HPDE6-E6E7 (cell line): Measurements from ENCODE around the gene CHCHD5.
"Not testable (repeated sequence)": the region's sequence is repeated elsewhere in the genome, so short reads cannot be mapped to it uniquely, and the experiment has no call there.

Experiments used
- DNase-seq: peaks from one replicate; pipeline ENCODE4 v3.0.0; 2011; ENCODE audit warnings: missing footprints; ENCODE audit errors: extremely low spot score

Gene CHCHD5

DNA sequence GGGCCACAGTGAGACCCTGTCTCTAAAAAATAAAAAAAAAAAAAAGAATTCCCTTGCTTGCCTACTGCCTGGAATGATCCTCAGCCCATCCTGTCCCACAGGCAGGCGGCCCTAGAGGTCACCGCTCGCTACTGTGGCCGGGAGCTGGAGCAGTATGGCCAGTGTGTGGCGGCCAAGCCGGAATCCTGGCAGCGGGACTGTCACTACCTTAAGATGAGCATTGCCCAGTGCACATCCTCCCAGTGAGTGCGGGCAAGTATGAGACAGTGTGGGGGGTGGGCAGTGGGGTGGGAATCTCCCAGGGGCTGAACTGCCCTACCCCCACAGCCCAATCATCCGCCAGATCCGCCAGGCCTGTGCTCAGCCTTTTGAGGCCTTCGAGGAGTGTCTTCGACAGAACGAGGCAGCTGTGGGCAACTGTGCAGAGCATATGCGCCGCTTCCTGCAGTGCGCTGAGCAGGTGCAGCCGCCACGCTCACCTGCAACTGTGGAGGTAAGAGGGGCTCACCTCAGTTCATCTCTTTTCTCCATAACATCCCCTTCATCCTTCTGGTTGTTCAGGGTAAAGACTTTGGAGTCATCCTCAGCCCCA is 1.6 kb downstream of the CHCHD5 start:
- DNase-seq: no peak

DNA sequence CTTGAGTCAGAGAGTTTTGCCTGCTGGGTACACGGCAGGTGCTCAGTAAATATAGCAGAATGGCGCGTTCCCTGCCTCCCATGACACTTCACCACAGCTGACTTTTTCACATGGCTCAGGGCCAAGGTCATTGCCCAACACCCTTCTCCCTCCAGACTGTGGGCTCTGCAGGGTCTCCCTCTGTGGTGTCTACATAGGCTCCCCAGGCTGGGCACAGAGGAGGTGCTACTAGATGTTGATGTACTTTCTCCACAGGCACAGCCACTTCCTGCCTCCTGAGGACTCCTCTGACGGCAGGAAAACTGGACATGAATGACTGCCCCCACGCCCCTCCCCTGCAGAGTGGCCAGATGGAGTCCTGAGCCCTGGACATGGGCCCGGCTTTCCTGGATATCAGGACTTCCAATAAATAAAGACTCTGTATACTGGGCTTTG is 4.2 kb downstream of the CHCHD5 start:
- DNase-seq: no peak

DNA sequence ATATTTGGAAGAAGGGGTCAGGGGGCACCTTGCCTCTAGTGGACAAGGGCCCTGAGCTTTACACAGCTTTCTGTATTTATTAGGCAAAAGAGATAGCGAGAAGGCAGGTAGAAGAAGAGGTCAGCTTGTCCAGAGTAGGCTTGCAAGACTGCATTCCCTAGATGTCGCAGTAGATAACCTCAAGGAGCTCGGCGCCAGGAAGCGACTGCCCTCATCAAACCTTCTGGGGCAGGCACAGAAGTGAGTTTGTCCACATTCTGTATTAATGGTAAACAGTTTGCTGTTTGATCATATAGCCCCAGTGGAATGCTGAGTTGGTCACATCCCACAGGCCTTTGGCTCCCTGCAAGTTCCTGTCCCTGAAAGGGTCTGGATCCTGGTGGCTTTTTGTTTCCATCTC is 7.0 kb downstream of the CHCHD5 start:
- no peak for DNase-seq

DNA sequence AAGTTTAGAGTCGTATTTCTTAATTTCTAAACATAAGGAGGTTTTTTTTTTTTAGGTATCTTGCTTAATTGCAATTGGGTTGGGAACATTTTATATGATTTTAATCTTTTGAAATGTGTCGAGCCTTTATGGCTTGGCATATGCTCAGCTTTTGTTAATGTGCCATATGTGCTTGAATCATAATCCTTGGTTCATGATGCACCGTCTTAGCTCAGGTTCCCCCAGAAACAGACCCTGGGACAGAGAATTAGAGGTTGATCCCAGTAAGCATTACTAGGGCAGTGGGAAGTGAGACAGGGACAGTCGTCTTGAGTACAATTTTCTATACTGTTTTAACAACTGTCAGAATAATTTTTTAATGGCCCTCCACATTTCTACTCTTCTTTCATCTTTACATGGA is 9.3 kb downstream of the CHCHD5 start:
- no peak for DNase-seq

DNA sequence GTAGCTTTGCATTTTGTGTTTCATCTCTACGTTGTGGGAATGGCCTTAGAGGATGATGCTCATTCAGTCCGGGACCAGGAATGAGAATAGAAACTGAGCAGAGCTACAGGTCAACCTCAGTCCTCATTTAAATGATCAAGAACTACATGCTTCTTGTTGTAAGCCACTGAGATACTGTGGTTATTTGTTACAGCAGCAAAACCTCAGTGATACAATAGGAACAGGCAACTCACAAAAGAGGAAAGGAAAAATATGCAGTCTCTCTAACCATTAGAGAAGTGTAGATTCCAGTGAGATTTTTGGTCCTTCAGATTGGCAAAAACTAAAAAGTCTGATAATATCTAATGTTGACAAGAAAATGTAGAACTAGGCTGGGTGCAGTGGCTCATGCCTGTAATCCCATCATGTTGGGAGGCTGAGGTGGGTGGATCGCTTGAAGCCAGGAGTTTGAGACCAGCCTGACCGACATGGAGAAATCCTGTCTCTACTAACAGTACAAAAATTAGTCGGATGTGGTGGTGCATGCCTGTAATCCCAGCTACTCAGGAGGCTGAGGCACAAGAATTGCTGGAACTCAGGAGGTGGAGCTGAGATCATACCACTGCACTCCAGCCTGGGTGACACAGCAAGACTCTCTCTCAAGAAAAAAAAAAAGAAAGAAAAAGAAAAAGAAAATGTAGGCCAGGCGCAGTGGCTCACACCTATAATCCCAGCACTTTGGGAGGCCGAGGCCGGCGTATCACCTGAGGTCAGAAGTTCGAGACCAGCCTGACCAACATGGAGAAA is 13.3 kb downstream of the CHCHD5 start:
- DNase-seq: no peak

DNA sequence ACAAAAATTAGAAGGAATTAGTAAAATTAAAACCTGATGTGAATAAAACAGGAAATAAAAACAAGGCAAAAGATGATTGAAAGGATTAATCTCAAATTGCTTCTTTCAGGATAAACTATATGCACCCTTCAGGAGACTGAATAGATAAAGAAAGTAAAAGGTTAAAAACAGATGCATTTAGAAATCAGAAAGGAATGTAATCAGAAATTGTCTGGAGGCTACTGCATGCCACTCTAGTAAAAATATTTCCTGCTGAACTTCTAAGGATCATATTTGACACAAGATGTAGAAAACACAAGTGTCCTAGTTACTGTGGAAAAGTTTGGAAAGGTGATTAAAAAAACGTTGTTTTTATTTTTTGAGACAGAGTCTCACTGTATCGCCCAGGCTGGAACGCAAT is 16.2 kb downstream of the CHCHD5 start:
- no peak for DNase-seq

DNA sequence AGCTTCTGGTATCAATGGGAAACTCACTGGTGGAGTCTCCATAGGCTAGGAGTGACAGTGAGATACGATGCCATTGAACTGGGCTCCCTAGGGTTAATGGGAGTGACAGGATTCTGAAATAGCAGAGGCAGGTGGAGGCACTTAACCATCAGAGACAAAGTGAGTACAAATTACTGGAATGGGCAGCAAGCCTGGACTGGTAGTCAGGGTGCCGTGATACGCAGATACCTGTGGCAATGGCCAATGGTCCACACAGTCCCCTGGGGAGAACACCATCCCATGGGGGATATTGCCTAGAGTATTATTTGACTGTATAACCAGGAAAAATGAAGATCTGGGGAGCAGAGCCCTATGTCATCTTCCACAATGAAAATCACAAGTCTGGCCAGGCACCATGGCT is 17.3 kb downstream of the CHCHD5 start:
- DNase-seq: no peak

DNA sequence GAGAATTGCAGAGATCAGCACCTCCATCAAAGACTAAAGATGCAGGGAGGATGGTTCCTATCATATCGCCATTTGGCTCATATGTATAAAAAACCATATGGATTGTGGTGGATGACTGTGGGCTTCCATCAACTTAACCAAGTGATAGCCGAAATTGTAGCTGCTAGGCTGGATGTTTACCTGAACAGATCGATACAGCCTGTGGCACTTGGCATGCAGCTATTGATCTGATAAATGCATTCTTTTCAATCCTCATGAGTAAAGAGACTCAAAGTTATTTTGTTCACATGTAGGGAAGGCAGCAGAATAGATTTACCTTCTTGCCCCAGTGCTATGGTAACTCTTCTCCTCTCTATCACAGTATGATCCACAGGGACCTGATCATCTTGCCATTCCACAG is 18.5 kb downstream of the CHCHD5 start:
- no peak for DNase-seq

DNA sequence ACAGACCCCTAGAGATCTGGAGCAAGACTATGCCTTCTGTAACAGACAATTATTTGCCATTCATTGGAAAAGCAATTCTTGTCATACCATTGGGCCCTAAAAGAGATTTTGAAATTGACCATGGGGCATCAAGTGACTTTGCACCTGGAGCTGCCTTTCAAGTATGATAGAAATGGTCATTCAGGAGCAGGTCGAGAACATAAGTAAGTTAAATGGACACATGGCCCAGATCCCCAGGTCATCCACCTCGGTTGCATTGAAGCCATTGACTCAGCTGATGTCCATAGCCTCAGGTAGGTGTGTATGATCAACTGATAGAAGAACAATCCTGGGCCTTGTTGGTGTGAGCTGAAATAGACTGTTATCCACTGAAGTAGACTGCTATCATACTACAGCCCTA is 19.3 kb downstream of the CHCHD5 start:
- DNase-seq: no peak

DNA sequence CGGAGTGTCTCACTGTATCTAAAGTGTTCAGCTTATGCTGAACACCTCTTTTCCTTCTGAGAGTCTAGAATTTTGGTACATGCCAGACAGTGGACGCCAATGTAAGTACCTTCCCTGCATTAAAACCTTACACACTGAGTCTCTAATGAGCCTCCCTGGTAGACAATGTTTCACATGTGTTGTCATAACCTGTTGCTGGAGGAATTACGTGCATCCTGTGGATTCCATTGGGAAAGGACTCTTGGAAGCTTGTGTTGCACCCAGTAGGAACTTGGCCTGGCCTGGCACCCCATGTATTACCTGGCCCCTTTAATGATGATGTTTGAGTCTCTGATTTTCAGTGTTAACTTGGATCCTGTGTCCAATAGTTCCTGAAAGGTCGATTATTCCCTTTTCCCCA is 20.5 kb downstream of the CHCHD5 start:
- no peak for DNase-seq

DNA sequence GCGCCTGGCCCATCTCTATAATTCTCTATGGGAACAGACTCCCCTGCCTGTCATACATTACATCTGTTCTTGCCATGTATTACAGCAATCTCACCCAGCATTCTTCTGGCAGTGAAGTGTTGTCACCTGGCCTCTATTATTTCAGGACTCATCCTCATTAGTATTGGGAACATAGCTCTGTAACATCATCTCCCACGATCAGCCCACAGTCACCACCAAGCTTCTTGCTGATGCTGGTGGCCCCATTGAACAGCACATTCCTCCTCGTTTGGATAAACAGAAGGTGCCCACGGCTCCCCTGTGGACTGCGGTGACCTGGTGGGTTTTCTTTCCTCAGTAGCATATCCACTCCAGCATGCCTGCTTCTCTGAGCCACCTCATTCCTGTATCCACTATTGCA is 21.5 kb downstream of the CHCHD5 start:
- DNase-seq: no peak

DNA sequence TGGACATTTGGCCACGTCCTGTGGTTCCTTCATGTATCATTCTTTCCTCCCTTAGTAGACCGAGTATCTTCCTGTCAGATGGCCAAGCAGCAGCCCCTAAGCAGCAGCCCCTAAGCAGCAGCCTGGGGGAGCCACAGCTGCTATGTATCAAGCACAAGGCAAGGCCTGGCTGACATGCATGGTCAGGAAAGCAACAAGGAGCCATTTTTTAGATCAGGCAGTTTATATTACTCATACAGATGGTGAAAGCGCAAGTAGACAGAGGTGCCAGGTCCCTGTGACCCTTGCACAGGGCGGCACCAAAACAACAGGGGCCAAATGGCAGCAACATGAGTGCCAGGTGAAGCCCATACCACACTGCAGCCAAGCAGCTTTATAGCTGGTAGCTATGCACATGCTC is 22.1 kb downstream of the CHCHD5 start:
- DNase-seq: no peak

DNA sequence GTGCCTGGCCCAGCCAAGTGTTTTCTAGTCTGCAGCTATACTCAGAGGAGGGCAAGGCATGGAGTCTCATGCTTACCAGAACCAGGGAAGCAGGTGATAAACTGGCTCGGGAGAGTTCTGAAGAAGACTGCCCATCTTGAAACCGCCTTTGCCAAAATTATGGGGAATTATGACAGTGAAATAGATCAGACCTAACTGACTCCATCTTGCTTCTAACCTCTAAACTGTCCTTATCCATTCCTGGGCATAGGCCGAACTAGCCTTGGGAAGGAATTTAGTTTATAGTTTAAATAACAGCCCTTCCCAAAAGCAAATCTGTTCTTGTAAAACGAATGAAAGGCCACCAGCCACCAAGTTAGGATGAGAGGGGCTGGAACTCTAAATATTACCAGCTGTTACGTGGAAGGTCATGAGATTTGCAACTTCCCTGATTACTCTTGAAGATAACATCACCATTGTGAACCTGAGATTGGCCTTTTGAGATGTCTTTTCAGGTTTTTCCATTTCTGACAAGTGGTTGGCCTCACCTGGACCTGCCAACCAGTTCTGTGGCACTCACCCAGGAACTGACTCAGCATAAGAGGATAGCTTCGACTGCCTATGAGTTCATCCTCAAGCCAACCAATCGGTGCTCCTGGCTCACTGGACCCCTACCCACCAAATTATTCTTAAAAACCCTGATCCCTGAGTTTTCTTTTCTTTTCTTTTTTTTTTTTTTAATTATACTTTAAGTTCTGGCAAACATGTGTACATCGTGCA is 23.4 kb downstream of the CHCHD5 start:
- DNase-seq: no peak

DNA sequence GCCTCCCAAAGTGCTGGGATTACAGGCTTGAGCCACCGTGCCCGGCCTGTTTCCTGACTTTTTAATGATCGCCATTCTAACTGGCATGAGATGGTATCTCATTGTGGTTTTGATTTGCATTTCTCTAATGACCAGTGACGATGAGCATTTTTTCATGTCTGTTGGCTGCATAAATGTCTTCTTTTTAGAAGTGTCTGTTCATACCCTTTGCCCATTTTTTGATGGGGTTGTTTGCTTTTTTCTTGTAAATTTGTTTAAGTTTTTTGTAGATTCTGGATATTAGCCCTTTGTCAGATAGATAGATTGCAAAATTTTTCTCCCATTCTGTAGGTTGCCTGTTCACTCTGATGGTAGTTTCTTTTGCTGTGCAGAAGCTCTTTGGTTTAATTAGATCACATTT is 24.9 kb downstream of the CHCHD5 start:
- not testable (repeated sequence) for DNase-seq

DNA sequence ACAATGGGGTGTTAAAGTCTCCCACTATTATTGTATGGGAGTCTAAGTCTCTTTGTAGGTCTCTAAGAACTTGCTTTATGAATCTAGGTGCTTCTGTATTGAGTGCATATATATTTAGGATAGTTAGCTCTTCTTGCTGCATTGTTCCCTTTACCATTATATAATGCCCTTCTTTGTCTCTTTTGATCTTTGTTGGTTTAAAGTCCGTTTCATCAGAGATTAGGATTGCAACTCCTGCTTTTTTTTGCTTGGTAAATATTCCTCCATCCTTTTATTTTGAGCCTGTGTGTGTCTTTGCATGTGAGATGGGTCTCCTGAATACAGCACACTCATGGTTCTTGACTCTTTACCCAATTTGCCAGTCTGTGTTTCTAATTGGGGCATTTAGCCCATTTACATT is 27.9 kb downstream of the CHCHD5 start:
- DNase-seq: not testable (repeated sequence)

DNA sequence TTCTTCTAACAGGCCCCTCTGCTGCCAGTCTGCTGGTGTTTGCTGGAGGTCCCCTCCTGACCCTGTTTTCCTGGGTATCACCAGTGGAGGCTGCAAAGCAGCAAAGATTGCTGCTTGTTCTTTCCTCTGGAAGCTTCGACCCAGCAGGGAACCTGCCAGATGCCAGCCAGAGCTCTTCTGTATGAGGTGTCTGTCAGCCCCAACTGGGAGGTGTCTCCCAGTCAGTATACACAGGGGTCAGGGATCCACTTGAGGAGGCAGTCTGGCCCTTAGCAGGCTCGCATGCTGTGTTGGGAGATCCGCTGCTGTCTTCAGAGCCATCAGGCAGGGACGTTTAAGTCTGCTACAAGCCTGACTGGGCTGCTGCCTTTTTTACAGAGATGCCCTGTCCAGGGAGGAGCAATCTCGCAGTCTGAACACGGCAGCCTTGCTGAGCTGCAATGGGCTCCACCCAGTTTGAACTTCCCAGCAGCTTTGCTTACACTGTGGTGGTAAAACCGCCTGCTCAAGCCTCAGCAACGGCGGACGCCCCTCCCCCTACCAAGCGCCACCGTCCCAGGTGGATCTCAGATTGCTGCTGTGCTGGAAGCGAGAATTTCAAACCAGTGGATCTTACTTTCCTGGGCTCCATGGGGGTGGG is 29.9 kb downstream of the CHCHD5 start:
- no peak for DNase-seq

DNA sequence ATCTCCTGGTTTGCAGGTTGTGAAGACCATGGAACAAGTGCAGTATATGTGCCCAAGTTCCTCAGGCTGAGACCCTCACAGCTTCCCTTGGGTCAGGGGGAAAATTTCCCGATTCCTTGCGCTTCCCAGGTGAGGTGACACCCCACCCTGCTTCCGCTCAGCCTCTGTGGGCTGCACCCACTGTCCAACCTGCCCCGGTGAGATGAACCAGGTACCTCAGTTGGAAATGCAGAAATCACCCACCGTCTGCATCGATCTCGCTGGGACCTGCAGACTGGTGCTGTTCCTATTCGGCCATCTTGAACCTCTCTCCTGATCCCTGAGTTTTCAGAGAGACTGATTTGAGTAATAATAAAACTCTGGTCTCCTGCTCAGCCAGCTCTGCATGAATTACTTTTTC is 30.6 kb downstream of the CHCHD5 start:
- no peak for DNase-seq

DNA sequence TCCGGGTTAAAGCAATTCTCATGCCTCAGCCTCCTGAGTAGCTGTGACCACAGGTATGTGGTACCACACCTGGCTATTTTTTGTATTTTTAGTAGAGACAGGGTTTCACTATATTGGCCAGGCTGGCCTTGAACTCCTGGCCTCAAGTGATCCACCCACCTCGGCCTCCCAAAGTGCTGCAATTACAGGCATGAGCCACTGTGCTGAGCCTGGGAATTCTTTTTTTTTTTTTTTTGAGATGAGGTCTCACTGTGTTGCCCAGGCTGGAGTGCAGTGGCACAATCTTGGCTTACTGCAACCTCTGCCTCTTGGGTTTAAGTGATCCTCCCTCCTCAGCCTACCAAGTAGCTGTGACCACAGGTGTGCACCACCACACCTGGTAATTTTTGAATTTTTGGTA is 31.4 kb downstream of the CHCHD5 start:
- DNase-seq: not testable (repeated sequence)

DNA sequence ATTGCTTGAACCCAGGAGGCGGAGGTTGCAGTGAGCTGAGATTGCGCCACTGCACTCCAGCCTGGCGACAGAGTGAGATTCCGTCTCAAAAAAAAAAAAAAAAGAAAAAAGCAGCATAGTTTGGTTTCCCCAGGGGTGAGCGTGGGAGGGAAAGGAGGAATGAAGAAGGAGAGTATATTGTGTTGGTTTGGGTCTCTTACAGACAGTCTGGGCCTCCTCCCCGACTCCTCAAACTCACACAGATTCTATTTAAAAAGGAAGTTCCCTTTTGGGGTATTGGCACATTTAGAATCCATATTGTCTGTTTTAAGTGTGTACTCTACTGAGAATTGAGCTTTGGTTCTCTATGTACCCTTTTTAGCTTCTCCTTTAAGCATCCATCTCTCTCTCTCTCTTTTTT is 34.0 kb downstream of the CHCHD5 start:
- DNase-seq: no peak

DNA sequence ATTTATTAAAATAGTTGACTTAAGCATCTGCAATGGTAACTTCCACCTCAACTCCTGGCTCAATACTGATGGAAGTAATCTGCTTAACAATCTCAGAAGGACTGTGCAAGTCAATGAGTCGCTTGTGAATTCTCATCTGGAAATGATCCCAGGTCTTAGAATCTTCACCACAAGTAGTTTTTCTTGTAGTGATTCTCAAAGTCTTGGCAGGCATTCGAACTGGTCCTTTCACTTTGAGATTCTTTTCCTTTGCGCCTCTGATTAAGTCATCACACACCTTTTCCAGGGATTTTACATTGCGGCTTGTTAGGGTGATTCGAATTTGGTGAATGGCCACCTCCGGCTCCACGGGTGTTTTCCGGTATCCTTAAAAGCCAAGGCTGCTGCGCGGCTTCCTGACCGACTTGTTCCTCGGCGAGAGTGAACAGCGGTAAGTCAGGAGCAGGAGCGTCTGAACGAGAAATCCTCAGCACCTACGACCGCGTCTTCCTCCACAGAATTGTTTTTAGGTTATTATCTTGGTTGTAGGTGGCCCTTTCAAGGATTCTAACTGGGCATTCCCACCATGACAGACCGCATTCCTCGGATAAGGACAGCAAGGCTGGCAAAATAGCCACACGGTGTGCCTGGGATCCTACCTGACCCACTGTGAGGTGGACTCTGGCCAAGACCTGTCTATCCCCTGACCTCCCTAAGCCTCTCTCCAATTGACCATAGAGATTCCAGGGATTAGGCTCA is 37.5 kb downstream of the CHCHD5 start:
- no peak for DNase-seq

DNA sequence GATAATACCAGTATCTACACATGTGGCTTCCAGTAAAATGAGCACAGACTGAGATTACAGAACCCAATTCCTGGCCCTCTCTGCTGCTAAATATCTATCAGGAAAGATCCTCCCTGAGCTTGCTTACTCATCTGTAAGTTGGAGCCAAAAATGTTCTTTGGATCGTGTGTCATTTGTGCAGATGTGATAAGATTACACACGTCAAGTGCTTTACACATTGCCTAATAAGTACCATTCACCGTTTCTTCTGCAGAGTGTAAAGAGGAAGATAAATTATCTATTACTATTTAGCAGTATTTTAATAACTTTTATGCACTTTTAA is 38.1 kb downstream of the CHCHD5 start:
- peak; percentile 53 for DNase-seq
